ENCODE measurements around the gene HSDL2. TPM values are rescaled to one million over a fixed set of nuclear protein-coding genes. Genes with fewer than 3 reads are reported as not detected.
A peak's percentile ranks its signal among the peaks of the same experiment; 100 is the strongest.

HSDL2 gene
- total RNA-seq, 4 donors from 2014 or later = 37.8 to 54.8 (median 43.8) TPM

GRCh38 chr9:112354081-112354743, 25.7 kb upstream of the HSDL2 start:
- no peaks in the 10 kb centered on the region for H3K9me3 ChIP-seq
- H3K4me3 ChIP-seq (replicated peaks in 1 of 3) = no peak overlapping the region
- H3K36me3 ChIP-seq = no peaks in the 10 kb centered on the region
- no peak for DNase-seq
- intact Hi-C loops (cut with DNase I) = no loop called here
- 74% methylated on average over 1 of the region's 1 CpG for WGBS, 2 donors
- TF ChIP-seq POLR2A (IDR thresholded peaks at IDR 0.05) (no peak), CTCF (IDR thresholded peaks at IDR 0.05) (no peak)
- H3K27me3 ChIP-seq = no peaks in the 10 kb centered on the region
- peaks cover 10 to 15% of the 10 kb centered on the region in 2 donors for H3K4me1 ChIP-seq
- H3K27ac ChIP-seq = peak overlapping the region; percentile 1 to 53 (median 4)

DNA sequence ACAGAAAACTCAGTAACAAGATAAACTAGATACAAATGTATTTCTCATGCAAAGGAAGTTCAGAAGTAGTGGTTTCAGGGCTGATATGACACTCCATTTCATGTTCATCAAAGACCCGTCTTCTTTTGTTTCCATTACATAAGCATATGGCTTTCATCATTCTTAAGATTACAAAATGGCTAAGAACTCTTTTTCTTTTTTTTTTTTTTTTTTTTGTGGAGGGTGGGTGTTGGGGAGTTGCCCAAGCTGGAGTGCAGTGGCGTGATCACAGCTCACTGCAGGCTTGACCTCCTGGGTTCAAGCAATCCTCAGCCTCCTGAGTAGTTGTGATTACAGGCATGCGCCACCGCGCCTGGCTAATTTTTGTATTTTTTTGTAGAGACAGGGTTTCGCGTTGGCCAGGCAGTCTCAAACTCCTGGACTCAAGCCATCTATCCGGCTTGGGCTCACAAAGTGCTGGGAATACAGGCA, 24.4 kb upstream of the HSDL2 start:
- no peak for TF ChIP-seq CTCF (IDR thresholded peaks at IDR 0.05)
- no peak for TF ChIP-seq POLR2A (IDR thresholded peaks at IDR 0.05)
- Histone ChIP-seq H3K27ac (peak overlapping the region; percentile 64 to 81 (median 74)), H3K9me3 (no peaks in the 10 kb centered on the region), H3K4me3 (replicated peaks in 1 of 3) (no peak overlapping the region), H3K4me1 (peaks cover 15 to 18% of the 10 kb centered on the region in 2 donors), H3K36me3 (no peaks in the 10 kb centered on the region), H3K27me3 (no peaks in the 10 kb centered on the region)
- peak; percentile 93 for DNase-seq
- 20 to 23% methylated on average over 8 of the region's 8 CpGs for WGBS, 2 donors
- intact Hi-C loops (cut with DNase I) = no loop called here

- Histone ChIP-seq H3K4me1 (peaks cover 1 to 16% of the 10 kb centered on the region in 2 donors), H3K9me3 (no peaks in the 10 kb centered on the region), H3K27ac (peak overlapping the region in 2 of 3 donors; percentile 16 to 31), H3K4me3 (replicated peaks in 1 of 3) (no peak overlapping the region), H3K27me3 (no peaks in the 10 kb centered on the region), H3K36me3 (no peaks in the 10 kb centered on the region)
- peak; percentile 35 to 56 for DNase-seq
- TF ChIP-seq POLR2A (IDR thresholded peaks at IDR 0.05) (no peak), CTCF (IDR thresholded peaks at IDR 0.05) (no peak)
- intact Hi-C loops (cut with DNase I) = loop anchor here (5.0 to 10.0 kb wide), 2 partner anchors 263 to 455 kb away; no protein-coding TSS in a partner anchor
- 78 to 80% methylated on average over 5 of the region's 5 CpGs for WGBS, 2 donors
Measured at GRCh38 chr9:112360047-112360804, 19.7 kb upstream of the HSDL2 start.

- Histone ChIP-seq H3K27ac (no peak overlapping the region), H3K4me3 (replicated peaks in 1 of 3) (no peak overlapping the region), H3K9me3 (no peaks in the 10 kb centered on the region), H3K4me1 (peaks cover 0 to 15% of the 10 kb centered on the region in 2 donors), H3K36me3 (no peaks in the 10 kb centered on the region), H3K27me3 (no peaks in the 10 kb centered on the region)
- 7 to 8% methylated on average over 4 of the region's 4 CpGs for WGBS, 2 donors
- no peak for TF ChIP-seq POLR2A (IDR thresholded peaks at IDR 0.05)
- TF ChIP-seq CTCF (IDR thresholded peaks at IDR 0.05) = peak; percentile 27 to 76 (median 49)
- intact Hi-C loops (cut with DNase I) = loop anchor here (5.0 to 10.0 kb wide), 2 partner anchors 264 to 457 kb away; no protein-coding TSS in a partner anchor
- DNase-seq = no peak
Measured at GRCh38 chr9:112361601-112362000, 18.3 kb upstream of the HSDL2 start.
